Measurements from ENCODE around the gene PTGER4. TPM values are rescaled to one million over a fixed set of nuclear protein-coding genes. Genes with fewer than 3 reads are reported as not detected.
"Not testable (repeated sequence)": the region's sequence is repeated elsewhere in the genome, so short reads cannot be mapped to it uniquely, and the experiment has no call there.

PTGER4 gene
- total RNA-seq: 10 to 100 TPM; 56.9 to 61.0 TPM

DNA sequence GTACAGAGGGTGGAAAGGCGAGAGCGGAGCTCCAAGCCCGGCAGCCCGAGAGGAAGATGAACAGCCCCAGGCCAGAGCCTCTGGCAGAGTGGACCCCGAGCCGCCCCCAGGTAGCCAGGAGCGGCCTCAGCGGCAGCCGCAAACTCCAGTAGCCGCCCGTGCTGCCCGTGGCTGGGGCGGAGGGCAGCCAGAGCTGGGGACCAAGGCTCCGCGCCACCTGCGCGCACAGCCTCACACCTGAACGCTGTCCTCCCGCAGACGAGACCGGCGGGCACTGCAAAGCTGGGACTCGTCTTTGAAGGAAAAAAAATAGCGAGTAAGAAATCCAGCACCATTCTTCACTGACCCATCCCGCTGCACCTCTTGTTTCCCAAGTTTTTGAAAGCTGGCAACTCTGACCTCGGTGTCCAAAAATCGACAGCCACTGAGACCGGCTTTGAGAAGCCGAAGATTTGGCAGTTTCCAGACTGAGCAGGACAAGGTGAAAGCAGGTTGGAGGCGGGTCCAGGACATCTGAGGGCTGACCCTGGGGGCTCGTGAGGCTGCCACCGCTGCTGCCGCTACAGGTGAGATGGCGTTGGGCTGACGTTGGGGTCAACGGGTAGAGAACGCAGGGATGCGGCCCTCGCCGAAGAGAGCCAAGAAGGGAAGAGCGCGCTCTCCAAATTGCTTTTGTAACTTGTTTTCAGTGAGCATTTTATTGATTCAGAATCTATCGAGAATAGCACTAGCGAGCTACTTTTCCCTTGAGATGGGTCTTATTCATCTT lies at the start of gene PTGER4:
Gene PTGER4 (plus strand): TSS at position 3 of the 769 bp plus-strand sequence. CDS start 1,079 bp downstream, outside the sequence.
- ATAC-seq (peak in 1 of 2 donors; percentile 7), DNase-seq (ENCODE audit: low spot score in 2 of 2) (peak in 1 of 2 donors; percentile 44)
- Mint-ChIP-seq H3K27ac (peak within 1 kb of the TSS; percentile 98 to 99), H3K9me3 (no peaks in the 10 kb centered on the region), H3K36me3 (peaks cover 49 to 58% of the 10 kb centered on the region in 2 donors)

GRCh38 chr5:40630126-40630525 lies 49.6 kb upstream of the PTGER4 start:
- no peak for ATAC-seq
- Mint-ChIP-seq H3K9me3 (peaks cover 0 to 6% of the 10 kb centered on the region in 2 donors), H3K36me3 (peaks cover 3 to 6% of the 10 kb centered on the region in 2 donors), H3K27ac (no peak overlapping the region)
- no peak for DNase-seq (ENCODE audit: low spot score in 2 of 2)

DNA sequence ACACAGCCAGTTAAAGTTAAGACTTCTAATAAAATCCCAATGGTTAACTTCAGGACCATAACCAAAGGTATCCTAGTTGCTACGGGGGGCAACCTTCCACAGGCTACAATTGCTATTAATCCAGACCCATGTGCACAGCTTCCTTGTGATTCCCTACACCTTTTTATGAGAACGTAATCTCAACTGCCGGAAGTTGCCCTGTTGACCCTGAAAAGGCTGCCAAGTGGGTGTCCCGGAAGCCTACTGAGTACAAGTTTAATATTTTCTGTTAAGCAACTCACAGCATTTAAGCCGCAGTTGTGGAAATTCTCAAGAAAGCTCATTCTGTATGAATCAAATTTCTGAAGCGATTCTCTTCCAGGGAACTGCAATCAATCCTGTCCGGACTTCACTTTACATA lies 48.5 kb upstream of the PTGER4 start:
- Mint-ChIP-seq H3K36me3 (peaks cover 14% of the 10 kb centered on the region in 2 donors), H3K27ac (no peak overlapping the region), H3K9me3 (peaks cover 5 to 6% of the 10 kb centered on the region in 2 donors)
- ATAC-seq: no peak
- no peak for DNase-seq (ENCODE audit: low spot score in 2 of 2)

GRCh38 chr5:40634154-40634553 lies 45.6 kb upstream of the PTGER4 start:
- H3K27ac Mint-ChIP-seq: no peak overlapping the region
- DNase-seq (ENCODE audit: low spot score in 2 of 2) (no peak), ATAC-seq (no peak)
- peaks cover 17 to 31% of the 10 kb centered on the region in 2 donors for H3K9me3 Mint-ChIP-seq
- peaks cover 26 to 43% of the 10 kb centered on the region in 2 donors for H3K36me3 Mint-ChIP-seq

GRCh38 chr5:40634593-40634992 lies 45.1 kb upstream of the PTGER4 start:
- no peak for DNase-seq (ENCODE audit: low spot score in 2 of 2)
- ATAC-seq: no peak
- peaks cover 17 to 36% of the 10 kb centered on the region in 2 donors for H3K9me3 Mint-ChIP-seq
- H3K36me3 Mint-ChIP-seq: peaks cover 26 to 47% of the 10 kb centered on the region in 2 donors
- no peak overlapping the region for H3K27ac Mint-ChIP-seq

DNA sequence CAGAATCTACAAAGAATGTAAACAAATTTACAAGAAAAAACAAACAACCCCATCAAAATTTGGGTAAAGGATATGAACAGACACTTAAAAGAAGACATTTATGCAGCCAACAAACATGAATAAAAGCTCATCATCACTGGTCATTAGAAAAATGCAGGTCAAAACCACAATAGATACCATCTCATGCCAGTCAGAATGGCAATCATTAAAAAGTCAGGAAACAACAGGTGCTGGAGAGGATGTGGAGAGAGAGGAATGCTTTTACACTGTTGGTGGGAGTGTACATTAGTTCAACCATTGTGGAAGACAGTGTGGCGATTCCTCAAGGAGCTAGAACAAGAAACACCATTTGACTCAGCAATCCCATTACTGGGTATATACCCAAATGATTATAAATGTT lies 40.2 kb upstream of the PTGER4 start:
- H3K27ac Mint-ChIP-seq: not testable (repeated sequence)
- peaks cover 21 to 43% of the 10 kb centered on the region in 2 donors for H3K9me3 Mint-ChIP-seq
- H3K36me3 Mint-ChIP-seq: peaks cover 31 to 66% of the 10 kb centered on the region in 2 donors

DNA sequence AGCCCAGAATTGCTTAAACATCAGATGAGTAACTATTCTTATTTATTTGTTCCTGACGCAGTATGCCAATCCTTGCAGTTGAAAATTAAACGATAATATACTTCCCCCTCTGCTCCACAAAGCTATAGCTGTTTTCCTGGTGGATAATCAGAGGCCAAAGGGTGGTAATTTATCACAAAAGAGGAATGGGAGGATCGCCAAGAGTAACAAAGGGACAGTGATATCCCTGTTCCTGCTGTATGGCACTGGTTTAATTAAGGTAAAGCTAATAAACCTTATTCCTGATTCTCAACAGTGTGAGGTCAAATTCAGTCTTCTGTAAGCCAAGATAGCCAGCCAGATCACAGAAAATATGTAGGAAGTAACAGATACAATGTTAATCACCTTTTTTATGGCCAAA lies 33.4 kb upstream of the PTGER4 start:
- DNase-seq (ENCODE audit: low spot score in 2 of 2): no peak
- Mint-ChIP-seq H3K36me3 (peaks cover 10 to 16% of the 10 kb centered on the region in 2 donors), H3K27ac (no peak overlapping the region), H3K9me3 (peaks cover 8 to 12% of the 10 kb centered on the region in 2 donors)
- no peak for ATAC-seq

More for the DNA sequence above, 40.2 kb upstream of the PTGER4 start:
- DNase-seq (ENCODE audit: low spot score in 2 of 2); ATAC-seq: not testable (repeated sequence)

GRCh38 chr5:40648150-40648549 lies 31.6 kb upstream of the PTGER4 start:
- Mint-ChIP-seq H3K36me3 (peaks cover 10 to 15% of the 10 kb centered on the region in 2 donors), H3K27ac (no peak overlapping the region), H3K9me3 (peaks cover 5 to 12% of the 10 kb centered on the region in 2 donors)
- DNase-seq (ENCODE audit: low spot score in 2 of 2) (no peak), ATAC-seq (no peak)

DNA sequence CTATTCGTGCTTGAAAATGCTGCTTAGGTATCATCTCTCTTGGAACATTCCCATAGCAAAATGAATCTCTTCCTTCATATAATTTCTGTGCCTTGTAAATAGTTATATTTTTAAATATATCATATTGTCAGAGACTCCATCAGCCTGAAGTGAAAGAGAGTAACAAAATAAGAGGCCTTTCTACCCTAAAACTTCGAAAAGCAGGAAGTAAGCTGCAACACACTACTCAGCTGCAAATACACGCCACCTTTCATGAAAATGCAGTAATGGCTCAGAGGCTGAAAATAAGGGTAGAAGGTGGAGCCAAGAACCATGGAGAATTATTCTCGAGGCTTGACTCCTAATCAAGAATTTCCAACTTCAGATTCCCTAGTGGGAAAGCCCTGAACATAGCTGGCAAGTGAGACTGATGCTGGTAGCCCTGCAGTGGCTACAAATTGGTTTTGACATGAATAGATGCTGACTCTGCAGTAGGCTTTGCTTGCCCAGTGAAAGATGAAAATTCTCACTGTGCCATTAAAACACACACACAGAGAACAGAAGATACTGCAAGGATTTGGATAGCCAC lies 30.2 kb upstream of the PTGER4 start:
- ATAC-seq (no peak), DNase-seq (ENCODE audit: low spot score in 2 of 2) (no peak)

DNA sequence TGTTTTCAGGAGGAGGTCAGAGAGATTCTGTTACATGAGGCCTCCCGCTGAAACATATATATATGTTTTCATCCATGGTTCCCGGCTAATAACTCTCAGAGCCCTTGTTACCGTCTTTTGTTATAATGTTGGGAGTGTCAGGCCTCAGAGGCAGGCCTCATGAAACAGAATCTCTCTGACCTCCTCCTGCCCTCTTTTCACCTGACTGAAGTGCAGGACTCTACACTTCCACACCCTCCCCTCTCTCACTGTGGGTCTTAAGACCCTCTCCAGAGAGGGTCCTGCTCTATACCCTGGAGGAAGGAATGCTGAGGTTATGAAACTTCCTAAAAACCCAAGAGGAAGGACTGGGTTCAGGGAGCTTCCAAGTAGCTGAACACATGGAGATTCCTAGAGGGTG lies 28.5 kb upstream of the PTGER4 start:
- no peak for DNase-seq (ENCODE audit: low spot score in 2 of 2)
- no peak for ATAC-seq

More for the DNA sequence above, 30.2 kb upstream of the PTGER4 start:
- H3K36me3 Mint-ChIP-seq: peaks cover 6 to 7% of the 10 kb centered on the region in 2 donors
- peaks cover 5 to 7% of the 10 kb centered on the region in 2 donors for H3K9me3 Mint-ChIP-seq
- H3K27ac Mint-ChIP-seq: peak overlapping the region; percentile 11 to 46

DNA sequence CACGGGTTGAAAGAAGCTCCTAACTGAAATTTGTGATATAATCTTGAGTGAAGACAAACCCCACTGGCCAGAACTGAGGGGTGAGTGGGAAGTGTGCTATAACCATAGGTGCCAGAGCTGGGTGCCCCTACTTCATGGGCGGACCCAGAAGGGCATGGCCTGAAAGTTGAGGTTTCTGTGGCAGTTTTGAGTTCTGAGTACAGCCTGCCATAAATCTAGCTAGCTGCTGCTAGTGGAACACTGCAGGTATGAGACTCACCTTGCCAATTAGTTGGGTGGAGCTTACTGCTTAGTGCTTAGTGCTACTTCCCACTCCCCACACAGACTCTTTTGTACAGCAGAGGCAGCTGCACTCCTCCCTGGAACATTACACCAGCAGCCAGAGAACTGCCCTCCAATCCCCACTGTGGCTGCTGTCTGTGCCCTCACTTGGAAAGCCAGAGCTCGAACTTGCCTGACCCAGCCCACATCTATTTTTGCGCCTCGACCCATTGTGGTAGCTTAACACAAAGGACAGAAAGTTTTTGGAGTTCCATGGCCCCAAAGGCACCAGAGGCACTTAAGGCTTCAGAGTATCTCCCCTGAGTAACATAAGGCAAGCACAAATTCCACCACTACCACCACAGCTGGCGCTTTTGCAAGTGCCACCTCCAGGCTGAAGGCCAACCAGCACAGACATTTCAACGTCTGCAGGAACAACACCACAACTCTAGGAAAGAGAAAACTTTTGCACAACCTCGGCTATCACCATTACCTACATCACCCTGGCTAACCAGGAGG lies 27.1 kb upstream of the PTGER4 start:
- Mint-ChIP-seq H3K9me3 (peaks cover 0 to 3% of the 10 kb centered on the region in 2 donors), H3K36me3 (no peaks in the 10 kb centered on the region), H3K27ac (peak overlapping the region; percentile 61 to 77)
- no peak for DNase-seq (ENCODE audit: low spot score in 2 of 2)
- peak; percentile 43 to 59 for ATAC-seq

More for the DNA sequence above, 28.5 kb upstream of the PTGER4 start:
- H3K27ac Mint-ChIP-seq: no peak overlapping the region
- no peaks in the 10 kb centered on the region for H3K36me3 Mint-ChIP-seq
- peaks cover 0 to 3% of the 10 kb centered on the region in 2 donors for H3K9me3 Mint-ChIP-seq

DNA sequence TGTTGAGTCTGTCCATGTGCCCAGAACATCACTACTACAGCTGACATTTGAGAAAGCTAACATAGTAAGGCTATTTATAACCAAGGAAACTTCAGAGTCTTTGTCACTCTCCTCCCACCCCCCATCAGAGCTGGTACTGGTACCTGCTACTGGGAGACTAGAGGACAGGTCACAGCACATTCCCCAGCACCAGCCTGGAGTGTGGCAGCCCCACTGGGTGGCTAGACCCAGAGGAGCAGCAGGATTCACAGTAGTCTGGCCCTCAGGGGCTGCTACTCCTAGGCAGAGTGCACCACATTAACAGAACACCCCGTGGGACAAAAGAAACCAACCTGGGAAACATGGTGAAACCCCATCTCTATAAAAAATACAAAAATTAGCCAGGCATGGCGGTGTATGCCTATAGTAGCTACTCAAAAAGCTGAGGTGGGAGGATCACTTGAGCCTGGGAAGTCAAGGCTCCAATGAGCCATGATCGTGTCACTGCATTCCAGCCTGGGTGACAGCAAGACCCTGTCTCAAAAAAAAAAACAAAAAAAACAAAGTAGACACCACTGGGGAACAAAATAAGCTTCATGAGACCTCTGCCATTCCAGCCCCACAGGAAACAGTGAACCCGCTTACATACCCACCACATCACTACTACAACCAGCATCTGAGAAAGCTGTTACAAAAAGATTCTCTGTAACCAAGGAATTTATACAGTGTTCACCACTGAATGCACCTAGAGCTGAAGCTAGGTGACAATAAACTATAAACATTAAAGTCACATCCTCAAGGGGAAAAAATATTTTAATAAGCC lies 26.3 kb upstream of the PTGER4 start:
- Mint-ChIP-seq H3K36me3 (no peaks in the 10 kb centered on the region), H3K9me3 (peaks cover 0 to under 1% of the 10 kb centered on the region in 2 donors), H3K27ac (peak overlapping the region; percentile 77 to 84)
- peak; percentile 36 to 56 for ATAC-seq
- no peak for DNase-seq (ENCODE audit: low spot score in 2 of 2)

DNA sequence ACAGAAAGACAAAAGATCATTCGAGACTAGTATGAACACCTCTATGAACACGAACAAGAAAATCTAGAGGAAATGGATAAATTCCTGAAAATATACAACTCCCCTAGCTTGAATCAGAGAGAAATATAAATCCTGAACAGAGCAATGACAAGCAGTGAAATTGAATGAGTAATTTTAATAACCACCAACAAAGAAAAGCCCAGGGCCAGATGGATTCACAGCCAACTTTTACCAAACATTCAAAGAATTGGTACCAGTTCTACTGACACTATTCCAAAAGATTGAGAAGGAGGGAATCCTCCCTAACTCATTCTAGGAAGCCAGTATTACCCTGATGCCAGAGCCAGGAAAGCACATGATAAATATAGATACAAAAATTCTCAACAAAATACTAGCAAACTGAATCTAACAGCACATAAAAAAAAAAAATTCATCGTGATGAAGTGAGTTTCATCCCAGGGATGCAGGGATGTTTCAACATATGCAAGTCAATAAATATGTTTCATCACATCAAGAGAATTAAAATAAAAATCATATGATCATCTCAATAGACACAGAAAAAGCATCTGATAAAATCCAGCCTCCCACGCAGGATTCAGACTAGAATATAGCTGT lies 25.2 kb upstream of the PTGER4 start:
- DNase-seq (ENCODE audit: low spot score in 2 of 2): no peak
- H3K36me3 Mint-ChIP-seq: no peaks in the 10 kb centered on the region
- peak overlapping the region; percentile 77 to 84 for H3K27ac Mint-ChIP-seq
- peaks cover 0 to 9% of the 10 kb centered on the region in 2 donors for H3K9me3 Mint-ChIP-seq
- ATAC-seq: no peak

DNA sequence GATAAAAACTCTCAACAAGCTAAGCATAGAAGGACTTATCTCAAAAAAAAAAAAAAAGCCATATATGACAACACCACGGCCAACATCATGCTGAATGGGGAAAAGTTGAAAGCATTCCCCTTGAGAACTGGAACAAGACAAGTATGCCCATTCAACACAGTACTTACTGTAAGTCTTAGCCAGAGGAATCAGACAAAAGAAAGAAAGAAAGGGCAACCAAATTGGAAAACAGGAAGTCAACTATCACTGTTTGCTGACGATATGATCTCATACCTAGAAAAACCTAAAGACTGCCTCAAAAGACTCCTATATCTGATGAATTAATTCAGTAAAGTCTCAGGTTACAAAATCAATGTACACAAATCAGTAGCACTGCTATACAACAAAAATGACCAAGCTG lies 24.6 kb upstream of the PTGER4 start:
- ATAC-seq (peak; percentile 13 to 58), DNase-seq (ENCODE audit: low spot score in 2 of 2) (no peak)
- Mint-ChIP-seq H3K36me3 (no peaks in the 10 kb centered on the region), H3K27ac (peak overlapping the region; percentile 36 to 77), H3K9me3 (peaks cover 0 to 9% of the 10 kb centered on the region in 2 donors)

DNA sequence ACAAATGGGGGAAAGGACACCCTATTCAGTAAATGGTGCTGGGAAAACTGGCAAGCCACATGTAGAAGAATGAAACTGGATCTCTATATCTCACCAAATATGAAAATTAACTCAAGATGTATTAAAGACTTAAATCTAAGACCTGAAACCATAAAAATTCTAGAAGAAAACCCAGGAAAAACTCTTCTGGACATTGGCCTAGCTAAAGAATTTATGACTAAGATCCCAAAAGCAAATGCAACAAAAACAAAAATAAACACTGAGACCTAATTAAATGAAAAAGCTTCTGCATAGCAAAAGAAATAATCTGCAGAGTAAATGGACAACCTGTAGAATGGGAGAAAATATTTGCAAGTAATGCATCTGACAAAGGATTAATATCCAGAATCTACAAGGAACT lies 23.6 kb upstream of the PTGER4 start:
- not testable (repeated sequence) for DNase-seq (ENCODE audit: low spot score in 2 of 2); H3K9me3 Mint-ChIP-seq; ATAC-seq; H3K36me3 Mint-ChIP-seq; H3K27ac Mint-ChIP-seq

DNA sequence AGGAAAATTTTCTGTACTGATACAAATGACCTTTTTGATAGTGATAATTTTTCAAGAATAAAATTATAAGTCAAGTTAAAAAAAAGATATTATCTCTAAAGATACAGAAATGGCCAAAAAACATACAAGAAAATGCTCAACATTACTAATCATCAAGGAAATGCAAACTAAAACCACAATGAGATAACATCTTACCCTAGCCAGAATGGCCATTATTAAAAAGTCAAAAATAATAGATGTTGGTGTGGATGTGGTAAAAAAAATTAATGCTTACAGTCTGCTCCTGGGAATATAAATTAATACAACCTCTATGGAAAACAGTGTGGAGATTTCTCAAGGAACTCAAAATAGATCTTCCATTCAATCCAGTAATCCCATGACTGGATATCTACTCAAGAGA lies 22.9 kb upstream of the PTGER4 start:
- ATAC-seq (no peak), DNase-seq (ENCODE audit: low spot score in 2 of 2) (no peak)
- Mint-ChIP-seq H3K36me3 (no peaks in the 10 kb centered on the region), H3K9me3 (peaks cover 0 to 9% of the 10 kb centered on the region in 2 donors), H3K27ac (no peak overlapping the region)

All from activated naive CD4-positive, alpha-beta T cell treated with anti-CD3 and anti-CD28 coated beads, Interleukin-2, amount 50 U/mL, for 72 hours (primary cell).